Hepatic stellate cell (primary cell): ENCODE results near the gene CNMD.
"Not testable (repeated sequence)": the region's sequence is repeated elsewhere in the genome, so short reads cannot be mapped to it uniquely, and the experiment has no call there.

Source experiments
- DNase-seq: peaks from one replicate; pipeline ENCODE4 v3.0.0; 2011; ENCODE audit warnings: low spot score

Gene CNMD

DNA sequence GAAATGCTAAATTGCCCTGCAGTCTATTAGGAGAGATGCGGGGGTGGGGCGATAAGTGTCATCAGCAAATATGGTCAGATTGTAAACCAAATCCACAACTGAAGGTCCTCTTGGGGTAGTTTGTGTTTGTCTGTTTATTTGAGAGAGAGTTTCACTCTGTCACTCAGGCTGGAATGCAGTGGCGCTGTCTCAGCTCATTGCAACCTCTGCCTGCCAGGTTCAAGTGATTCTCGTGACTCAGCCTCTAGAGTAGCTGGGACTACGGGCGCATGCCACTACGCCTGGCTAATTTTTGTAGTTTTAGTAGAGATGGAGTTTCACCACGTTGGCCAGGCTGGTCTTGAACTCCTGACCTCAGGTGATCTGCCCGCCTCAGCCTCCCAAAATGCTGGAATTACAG lies 53.8 kb downstream of the CNMD start:
- DNase-seq = not testable (repeated sequence)

DNA sequence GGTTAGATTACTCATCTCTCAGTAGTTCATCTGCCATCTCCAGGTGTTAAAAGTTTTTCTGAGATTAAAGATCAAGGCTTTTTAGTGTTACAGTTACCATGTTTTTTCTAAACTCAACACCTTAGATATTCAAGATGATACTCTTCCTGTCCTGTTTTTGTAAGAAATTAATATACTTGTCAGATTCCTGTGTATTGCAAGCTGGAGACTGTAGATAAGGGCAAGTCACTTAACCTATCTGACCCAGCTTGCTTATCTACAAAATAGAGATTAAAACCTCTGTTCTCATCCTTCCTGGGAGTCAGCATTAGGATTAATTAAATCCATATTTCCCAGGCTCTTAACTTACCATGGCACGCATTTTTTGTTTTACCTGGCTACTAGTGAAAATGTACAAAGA lies 61.8 kb downstream of the CNMD start:
- no peak for DNase-seq

DNA sequence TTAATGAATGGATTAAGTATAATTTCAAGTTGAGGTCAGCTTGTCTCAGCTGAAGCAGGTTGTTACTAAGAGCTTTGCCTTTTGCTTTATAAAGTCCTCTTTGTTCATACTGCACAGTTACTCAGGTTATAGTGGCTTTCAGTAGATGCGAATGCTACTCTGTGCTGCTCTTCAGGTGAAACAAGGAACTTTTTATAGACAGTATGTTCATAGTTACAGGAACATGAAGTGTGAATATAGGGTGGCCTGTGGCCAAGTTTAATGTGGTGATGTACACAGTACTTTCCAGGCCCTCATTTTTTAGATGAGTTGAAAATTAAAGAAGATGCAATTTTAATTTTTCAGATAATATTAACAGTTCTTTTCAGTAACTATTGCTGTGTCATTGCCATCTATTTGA lies 66.2 kb downstream of the CNMD start:
- no peak for DNase-seq

DNA sequence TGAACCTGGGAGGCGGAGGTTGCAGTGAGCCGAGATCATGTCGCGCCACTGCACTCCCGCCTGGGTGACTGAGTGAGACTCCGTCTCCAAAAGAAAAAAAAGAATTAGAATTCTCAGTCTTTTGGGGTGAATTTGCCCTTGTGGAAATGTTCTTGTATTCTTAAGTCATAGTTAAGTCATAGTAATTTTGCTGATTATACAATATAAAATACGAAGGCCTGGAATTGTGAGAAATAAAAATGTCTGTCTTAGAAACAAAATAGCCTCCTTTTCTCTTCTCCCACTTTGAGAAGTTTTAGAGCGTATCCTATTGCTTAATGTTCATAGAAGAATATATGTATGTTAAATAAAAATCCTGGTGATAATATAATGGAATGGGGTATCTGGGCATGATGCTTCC lies 68.9 kb downstream of the CNMD start:
- no peak for DNase-seq

DNA sequence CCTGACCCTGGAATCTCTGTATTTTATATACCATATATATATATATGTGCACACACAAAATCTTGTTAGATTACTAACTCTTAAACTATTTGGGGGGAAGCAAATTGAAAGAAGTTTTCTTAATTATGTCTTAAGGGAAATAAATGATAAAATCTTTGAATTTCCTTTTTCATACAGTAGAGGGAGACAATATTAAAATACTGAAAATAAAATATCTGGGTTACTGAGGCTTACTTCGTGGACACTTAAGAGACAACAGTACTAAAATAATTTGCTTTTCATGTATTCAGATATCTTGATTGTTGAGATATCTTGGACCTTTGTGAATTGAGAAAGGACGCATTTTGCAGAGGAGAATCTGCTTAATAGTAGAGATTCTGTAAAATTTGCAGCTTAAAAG lies 69.9 kb downstream of the CNMD start:
- DNase-seq = no peak

DNA sequence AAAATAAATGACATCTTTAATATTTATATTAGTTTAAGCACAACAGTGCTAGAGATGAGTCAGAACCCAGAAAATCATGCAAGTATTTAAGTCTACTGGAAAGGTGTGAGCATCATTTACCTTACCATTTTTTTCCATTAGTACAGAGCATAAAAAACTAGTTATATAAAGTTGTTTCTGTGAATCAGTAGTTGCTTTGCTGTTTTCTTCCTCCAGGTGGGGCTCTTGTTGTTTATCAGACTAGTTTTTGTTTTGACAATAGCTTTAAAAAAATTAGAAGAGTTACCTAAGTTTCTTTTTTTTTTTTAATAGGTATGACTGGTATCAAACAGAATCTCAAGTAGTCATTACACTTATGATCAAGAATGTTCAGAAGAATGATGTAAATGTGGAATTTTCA lies 74.3 kb downstream of the CNMD start:
- no peak for DNase-seq

DNA sequence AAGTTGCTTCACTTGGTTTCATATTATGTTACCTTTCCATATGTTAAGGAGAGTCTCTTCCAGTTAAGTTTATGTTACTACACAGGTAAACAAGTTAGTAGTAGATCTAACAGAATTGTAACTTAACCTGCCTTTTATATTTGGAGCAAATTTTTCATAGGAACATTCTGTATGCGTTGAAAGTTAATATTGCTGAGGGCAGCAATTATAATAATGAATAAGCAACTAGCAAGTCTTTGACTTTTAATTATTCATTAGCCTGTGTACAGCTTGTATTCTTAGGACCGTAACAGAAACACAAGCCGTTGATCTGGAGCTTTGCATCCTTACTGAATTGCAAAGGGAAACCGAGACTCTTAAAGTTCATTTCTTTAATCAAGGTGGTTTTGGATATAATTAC lies 75.3 kb downstream of the CNMD start:
- no peak for DNase-seq

DNA sequence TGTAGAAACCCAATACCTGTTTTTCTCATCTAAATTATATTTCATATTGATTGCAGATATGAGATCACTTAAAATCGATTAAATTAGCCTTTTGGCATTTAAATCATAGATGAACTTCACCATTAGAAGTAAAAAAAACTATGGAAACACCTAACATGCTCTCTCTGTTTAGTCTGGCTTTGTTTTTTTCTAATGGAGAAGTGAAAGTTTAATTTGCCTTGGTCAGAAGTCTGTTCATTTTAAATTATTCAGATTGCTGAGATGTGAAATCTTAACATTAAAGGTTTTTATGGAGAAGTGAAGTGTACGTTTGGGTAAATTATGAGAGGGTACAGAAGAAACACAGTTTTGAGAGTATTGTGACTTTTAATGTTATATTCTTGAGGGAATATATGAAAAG lies 80.3 kb downstream of the CNMD start:
- no peak for DNase-seq
